ENCODE data around the gene CROCC2.

Gene CROCC2

DNA sequence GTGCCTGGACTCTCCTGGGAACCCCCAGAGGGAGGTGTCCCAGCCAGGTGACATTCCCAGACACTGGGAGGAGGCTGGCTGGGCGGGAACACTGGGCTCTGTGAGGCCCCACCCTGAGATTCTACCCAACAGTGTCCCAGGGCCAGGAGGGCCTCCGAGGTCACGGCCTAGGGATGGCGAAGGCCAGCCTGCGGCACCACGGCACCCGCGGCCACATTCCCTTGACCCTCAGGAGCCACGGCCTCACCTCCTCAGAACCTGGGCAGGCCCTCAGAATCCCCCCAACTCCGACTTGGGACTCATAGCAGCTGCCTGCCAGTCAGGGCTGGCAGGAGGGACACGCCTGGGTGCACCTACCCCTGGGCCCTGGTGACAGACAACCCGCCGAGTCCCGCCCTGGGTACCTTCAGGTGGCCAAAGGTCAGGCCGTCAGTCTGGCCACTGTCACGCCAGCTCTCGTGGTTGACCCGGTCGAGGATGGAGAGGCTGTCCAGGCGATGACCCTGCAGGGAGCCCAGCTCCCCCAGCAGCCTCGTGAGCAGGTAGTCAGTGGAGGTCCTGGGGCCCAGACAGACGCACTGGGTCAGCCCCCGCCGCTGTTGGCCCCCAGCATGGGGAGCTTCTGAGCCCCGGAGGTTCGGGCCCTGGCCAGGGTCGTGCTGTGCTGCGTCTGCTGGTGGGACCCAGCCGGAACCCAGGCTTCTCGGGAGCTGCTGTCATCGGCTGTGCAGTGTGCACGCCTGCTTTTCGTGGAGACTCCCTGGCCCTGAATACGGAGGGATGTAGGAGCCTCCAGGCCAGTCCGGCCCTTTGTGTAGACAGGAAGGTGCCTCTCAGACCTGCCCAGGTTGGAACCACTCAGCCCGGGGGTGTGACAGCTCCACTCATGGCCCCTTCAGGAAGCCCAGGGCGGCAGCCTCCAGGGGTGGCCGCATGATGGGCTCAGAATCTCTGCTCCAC is 16.3 kb upstream of the CROCC2 start:
- no peaks in the 10 kb centered on the region for H4K20me1 ChIP-seq (ENCODE audit: insufficient read depth, low read length)
- H3K79me2 ChIP-seq (ENCODE audit: insufficient read depth, low read length): no peaks in the 10 kb centered on the region
- no peak overlapping the region for H3K4me3 ChIP-seq (ENCODE audit: low read depth, low read length, poor library complexity, severe bottlenecking)
- H3K27ac ChIP-seq (ENCODE audit: low read depth, low read length, poor library complexity, severe bottlenecking): no peak overlapping the region
- H3K36me3 ChIP-seq (ENCODE audit: insufficient read depth, low read length): no peaks in the 10 kb centered on the region
- H2AFZ ChIP-seq (ENCODE audit: low read length): no peak overlapping the region
- H3F3A ChIP-seq (ENCODE audit: insufficient read depth, low read length): no peaks in the 10 kb centered on the region
- 0 out of 2 replicates have a peak, but pooled peaks cover 4% of the 10 kb centered on the region for H3K27me3 ChIP-seq (ENCODE audit: insufficient read depth, low read length)
- H3K9ac ChIP-seq (ENCODE audit: low read length): no peak overlapping the region
- TF ChIP-seq, protein P1, sequence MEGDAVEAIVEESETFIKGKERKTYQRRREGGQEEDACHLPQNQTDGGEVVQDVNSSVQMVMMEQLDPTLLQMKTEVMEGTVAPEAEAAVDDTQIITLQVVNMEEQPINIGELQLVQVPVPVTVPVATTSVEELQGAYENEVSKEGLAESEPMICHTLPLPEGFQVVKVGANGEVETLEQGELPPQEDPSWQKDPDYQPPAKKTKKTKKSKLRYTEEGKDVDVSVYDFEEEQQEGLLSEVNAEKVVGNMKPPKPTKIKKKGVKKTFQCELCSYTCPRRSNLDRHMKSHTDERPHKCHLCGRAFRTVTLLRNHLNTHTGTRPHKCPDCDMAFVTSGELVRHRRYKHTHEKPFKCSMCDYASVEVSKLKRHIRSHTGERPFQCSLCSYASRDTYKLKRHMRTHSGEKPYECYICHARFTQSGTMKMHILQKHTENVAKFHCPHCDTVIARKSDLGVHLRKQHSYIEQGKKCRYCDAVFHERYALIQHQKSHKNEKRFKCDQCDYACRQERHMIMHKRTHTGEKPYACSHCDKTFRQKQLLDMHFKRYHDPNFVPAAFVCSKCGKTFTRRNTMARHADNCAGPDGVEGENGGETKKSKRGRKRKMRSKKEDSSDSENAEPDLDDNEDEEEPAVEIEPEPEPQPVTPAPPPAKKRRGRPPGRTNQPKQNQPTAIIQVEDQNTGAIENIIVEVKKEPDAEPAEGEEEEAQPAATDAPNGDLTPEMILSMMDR (IDR thresholded peaks at IDR 0.05; ENCODE audit: low read length): no peak
- TF ChIP-seq EZH2 (IDR thresholded peaks at IDR 0.05; ENCODE audit: borderline replicate concordance, low read length): no peak
- H3K4me1 ChIP-seq (ENCODE audit: insufficient read depth, low read length, severe bottlenecking): no peaks in the 10 kb centered on the region
- H3K9me3 ChIP-seq (ENCODE audit: low read length): no peaks in the 10 kb centered on the region
- no peaks in the 10 kb centered on the region for H3K9me2 ChIP-seq (ENCODE audit: low read depth, low read length)
- no peak overlapping the region for H3K4me2 ChIP-seq (ENCODE audit: low read length)

DNA sequence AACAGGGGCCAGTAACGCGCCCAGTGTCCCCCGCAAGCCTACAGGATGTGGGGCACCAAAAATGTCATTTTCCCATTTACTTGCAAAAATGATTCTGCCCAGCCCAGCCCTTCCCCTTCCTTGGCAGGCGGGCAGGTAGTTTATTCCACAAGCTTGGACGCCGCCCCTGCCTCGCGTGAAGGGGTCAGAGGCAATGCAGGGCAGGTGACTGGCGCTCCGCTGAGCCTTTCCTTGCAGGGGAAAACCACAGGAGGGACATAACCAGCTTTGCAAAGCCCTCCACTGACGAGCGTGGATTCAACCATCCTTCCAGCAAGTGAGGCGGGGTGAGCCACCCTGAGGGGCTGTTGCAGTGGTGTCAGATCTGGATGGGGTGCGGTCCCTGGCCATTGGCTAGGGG is 15.4 kb upstream of the CROCC2 start:
- Histone ChIP-seq H3K9me3 (ENCODE audit: low read length) (no peaks in the 10 kb centered on the region), H3K9ac (ENCODE audit: low read length) (no peak overlapping the region), H3K9me2 (ENCODE audit: low read depth, low read length) (no peaks in the 10 kb centered on the region), H3K4me3 (ENCODE audit: low read depth, low read length, poor library complexity, severe bottlenecking) (no peak overlapping the region), H3K27ac (ENCODE audit: low read depth, low read length, poor library complexity, severe bottlenecking) (no peak overlapping the region), H3K79me2 (ENCODE audit: insufficient read depth, low read length) (no peaks in the 10 kb centered on the region), H3K27me3 (ENCODE audit: insufficient read depth, low read length) (0 out of 2 replicates have a peak, but pooled peaks cover 2% of the 10 kb centered on the region), H3F3A (ENCODE audit: insufficient read depth, low read length) (no peaks in the 10 kb centered on the region), H3K4me1 (ENCODE audit: insufficient read depth, low read length, severe bottlenecking) (no peaks in the 10 kb centered on the region), H4K20me1 (ENCODE audit: insufficient read depth, low read length) (no peaks in the 10 kb centered on the region), H3K36me3 (ENCODE audit: insufficient read depth, low read length) (no peaks in the 10 kb centered on the region), H2AFZ (ENCODE audit: low read length) (no peak overlapping the region), H3K4me2 (ENCODE audit: low read length) (no peak overlapping the region)
- TF ChIP-seq, protein P1 (IDR thresholded peaks at IDR 0.05; ENCODE audit: low read length): no peak
- TF ChIP-seq EZH2 (IDR thresholded peaks at IDR 0.05; ENCODE audit: borderline replicate concordance, low read length): no peak

DNA sequence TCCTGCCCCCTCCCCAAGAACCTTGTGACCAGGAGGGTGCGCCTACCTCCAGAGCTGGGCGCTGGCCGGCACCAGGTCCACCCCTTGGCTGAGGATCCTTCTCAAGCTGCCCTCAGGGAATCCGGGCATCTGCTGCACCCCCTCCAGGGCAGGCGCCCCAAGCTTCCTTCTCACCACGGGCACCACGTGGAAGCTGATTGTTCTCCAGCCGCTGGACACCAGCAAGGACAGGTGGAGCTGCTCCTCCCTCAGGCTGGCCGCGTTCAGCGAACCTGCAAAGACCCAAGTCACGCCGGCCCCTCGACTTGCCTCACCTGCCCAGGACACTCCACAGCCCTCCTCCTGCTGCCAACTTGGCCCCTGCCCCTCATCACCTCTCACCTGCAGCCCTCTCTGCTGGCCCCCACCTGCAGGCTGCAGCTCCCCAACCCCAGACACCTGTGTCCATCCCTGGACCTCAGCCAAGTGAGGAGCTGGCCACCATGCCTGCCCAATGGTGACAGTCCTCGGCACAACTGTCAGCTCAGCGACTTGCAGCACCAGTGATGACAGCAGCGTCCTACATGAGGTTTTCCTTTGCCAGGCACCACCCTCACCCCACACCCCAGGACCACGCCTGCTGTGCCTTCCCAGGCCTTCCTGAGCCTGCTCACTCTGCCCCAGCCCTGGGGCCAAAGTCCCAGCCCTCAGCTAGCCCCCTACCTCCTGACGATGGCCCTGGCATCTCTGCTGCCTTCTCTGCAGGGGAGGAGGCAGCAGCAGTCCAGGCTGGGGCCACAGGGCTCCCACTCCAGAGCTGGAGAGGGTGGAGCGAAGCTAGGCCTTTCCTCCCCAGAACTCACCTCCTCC is 14.4 kb upstream of the CROCC2 start:
- Histone ChIP-seq H3K4me2 (ENCODE audit: low read length) (no peak overlapping the region), H3K4me3 (ENCODE audit: low read depth, low read length, poor library complexity, severe bottlenecking) (no peak overlapping the region), H3K27me3 (ENCODE audit: insufficient read depth, low read length) (no peaks in the 10 kb centered on the region), H3K9me3 (ENCODE audit: low read length) (no peaks in the 10 kb centered on the region), H3F3A (ENCODE audit: insufficient read depth, low read length) (no peaks in the 10 kb centered on the region), H3K9ac (ENCODE audit: low read length) (no peak overlapping the region), H4K20me1 (ENCODE audit: insufficient read depth, low read length) (no peaks in the 10 kb centered on the region), H3K9me2 (ENCODE audit: low read depth, low read length) (no peaks in the 10 kb centered on the region), H2AFZ (ENCODE audit: low read length) (no peak overlapping the region), H3K27ac (ENCODE audit: low read depth, low read length, poor library complexity, severe bottlenecking) (no peak overlapping the region), H3K79me2 (ENCODE audit: insufficient read depth, low read length) (no peaks in the 10 kb centered on the region), H3K36me3 (ENCODE audit: insufficient read depth, low read length) (no peaks in the 10 kb centered on the region), H3K4me1 (ENCODE audit: insufficient read depth, low read length, severe bottlenecking) (no peaks in the 10 kb centered on the region)
- TF ChIP-seq, protein P1 (IDR thresholded peaks at IDR 0.05; ENCODE audit: low read length): no peak
- TF ChIP-seq EZH2 (IDR thresholded peaks at IDR 0.05; ENCODE audit: borderline replicate concordance, low read length): no peak
